Measurements from ENCODE around the gene OBSL1. TPM values are rescaled to one million over a fixed set of nuclear protein-coding genes. Genes with fewer than 3 reads are reported as not detected.

Gene OBSL1
- total and polyA plus RNA-seq, 4 donors: 53.3 to 178 (median 146) TPM

- no peak overlapping the region for H3K27ac ChIP-seq (ENCODE audit: low read depth, low read length)
- no peak for DNase-seq (ENCODE audit: low read depth in 4 of 6, low spot score in 6 of 6)
- H3K27me3 ChIP-seq (ENCODE audit: control insufficient read depth, insufficient read depth, low read length): no peaks in the 10 kb centered on the region
- WGBS (ENCODE audit: insufficient coverage): 83% methylated on average over 3 of the region's 3 CpGs
- no peak overlapping the region for H3K4me3 ChIP-seq (ENCODE audit: low read depth, low read length)
- peaks cover 84% of the 10 kb centered on the region for H3K36me3 ChIP-seq (ENCODE audit: control insufficient read depth, insufficient read depth, low read length)
- H3K9me3 ChIP-seq (ENCODE audit: control insufficient read depth, insufficient read depth, low read length): no peaks in the 10 kb centered on the region
- peaks cover 11% of the 10 kb centered on the region for H3K4me1 ChIP-seq (ENCODE audit: control insufficient read depth, insufficient read depth, low read length)
Observed at GRCh38 chr2:219560893-219561178, 10.5 kb downstream of the OBSL1 start.

- H3K27ac ChIP-seq (ENCODE audit: low read depth, low read length): no peak overlapping the region
- no peak for DNase-seq (ENCODE audit: low read depth in 4 of 6, low spot score in 6 of 6)
- peaks cover 80% of the 10 kb centered on the region for H3K36me3 ChIP-seq (ENCODE audit: control insufficient read depth, insufficient read depth, low read length)
- H3K27me3 ChIP-seq (ENCODE audit: control insufficient read depth, insufficient read depth, low read length): no peaks in the 10 kb centered on the region
- no peaks in the 10 kb centered on the region for H3K9me3 ChIP-seq (ENCODE audit: control insufficient read depth, insufficient read depth, low read length)
- peaks cover 11% of the 10 kb centered on the region for H3K4me1 ChIP-seq (ENCODE audit: control insufficient read depth, insufficient read depth, low read length)
- H3K4me3 ChIP-seq (ENCODE audit: low read depth, low read length): no peak overlapping the region
- WGBS (ENCODE audit: insufficient coverage): 51% methylated on average over 5 of the region's 8 CpGs
Observed at GRCh38 chr2:219560037-219560892, 11.1 kb downstream of the OBSL1 start.

GRCh38 chr2:219559156-219559915, 12.0 kb downstream of the OBSL1 start:
- 94% methylated on average over 13 of the region's 20 CpGs for WGBS (ENCODE audit: insufficient coverage)
- no peak overlapping the region for H3K4me3 ChIP-seq (ENCODE audit: low read depth, low read length)
- DNase-seq (ENCODE audit: low read depth in 4 of 6, low spot score in 6 of 6): no peak
- H3K9me3 ChIP-seq (ENCODE audit: control insufficient read depth, insufficient read depth, low read length): no peaks in the 10 kb centered on the region
- peaks cover 11% of the 10 kb centered on the region for H3K4me1 ChIP-seq (ENCODE audit: control insufficient read depth, insufficient read depth, low read length)
- no peak overlapping the region for H3K27ac ChIP-seq (ENCODE audit: low read depth, low read length)
- H3K27me3 ChIP-seq (ENCODE audit: control insufficient read depth, insufficient read depth, low read length): no peaks in the 10 kb centered on the region
- H3K36me3 ChIP-seq (ENCODE audit: control insufficient read depth, insufficient read depth, low read length): peaks cover 76% of the 10 kb centered on the region

- peaks cover 18% of the 10 kb centered on the region for H3K4me1 ChIP-seq (ENCODE audit: control insufficient read depth, insufficient read depth, low read length)
- no peak for DNase-seq (ENCODE audit: low read depth in 4 of 6, low spot score in 6 of 6)
- H3K27me3 ChIP-seq (ENCODE audit: control insufficient read depth, insufficient read depth, low read length): no peaks in the 10 kb centered on the region
- H3K27ac ChIP-seq (ENCODE audit: low read depth, low read length): no peak overlapping the region
- WGBS (ENCODE audit: insufficient coverage): 91% methylated on average over 20 of the region's 25 CpGs
- H3K9me3 ChIP-seq (ENCODE audit: control insufficient read depth, insufficient read depth, low read length): no peaks in the 10 kb centered on the region
- H3K4me3 ChIP-seq (ENCODE audit: low read depth, low read length): no peak overlapping the region
- peaks cover 71% of the 10 kb centered on the region for H3K36me3 ChIP-seq (ENCODE audit: control insufficient read depth, insufficient read depth, low read length)
Observed at GRCh38 chr2:219557791-219558785, 13.3 kb downstream of the OBSL1 start.

- Histone ChIP-seq H3K4me3 (ENCODE audit: low read depth, low read length) (no peak overlapping the region), H3K36me3 (ENCODE audit: control insufficient read depth, insufficient read depth, low read length) (peaks cover 63% of the 10 kb centered on the region)
- 94% methylated on average over 21 of the region's 21 CpGs for WGBS (ENCODE audit: insufficient coverage)
Observed at GRCh38 chr2:219557320-219557719, 14.0 kb downstream of the OBSL1 start.

GRCh38 chr2:219556413-219556812, 14.9 kb downstream of the OBSL1 start:
- H3K27me3 ChIP-seq (ENCODE audit: control insufficient read depth, insufficient read depth, low read length): peaks cover 1% of the 10 kb centered on the region
- H3K4me3 ChIP-seq (ENCODE audit: low read depth, low read length): no peak overlapping the region
- H3K36me3 ChIP-seq (ENCODE audit: control insufficient read depth, insufficient read depth, low read length): peaks cover 55% of the 10 kb centered on the region
- WGBS (ENCODE audit: insufficient coverage): 92% methylated on average over 19 of the region's 19 CpGs
- peaks cover 33% of the 10 kb centered on the region for H3K4me1 ChIP-seq (ENCODE audit: control insufficient read depth, insufficient read depth, low read length)
- no peak overlapping the region for H3K27ac ChIP-seq (ENCODE audit: low read depth, low read length)
- no peaks in the 10 kb centered on the region for H3K9me3 ChIP-seq (ENCODE audit: control insufficient read depth, insufficient read depth, low read length)
- DNase-seq (ENCODE audit: low read depth in 4 of 6, low spot score in 6 of 6): no peak

More at GRCh38 chr2:219557320-219557719, 14.0 kb downstream of the OBSL1 start:
- Histone ChIP-seq H3K27ac (ENCODE audit: low read depth, low read length) (no peak overlapping the region), H3K9me3 (ENCODE audit: control insufficient read depth, insufficient read depth, low read length) (no peaks in the 10 kb centered on the region), H3K4me1 (ENCODE audit: control insufficient read depth, insufficient read depth, low read length) (peaks cover 25% of the 10 kb centered on the region), H3K27me3 (ENCODE audit: control insufficient read depth, insufficient read depth, low read length) (no peaks in the 10 kb centered on the region)
- DNase-seq (ENCODE audit: low read depth in 4 of 6, low spot score in 6 of 6): no peak

- H3K4me3 ChIP-seq (ENCODE audit: low read depth, low read length): no peak overlapping the region
- peaks cover 3% of the 10 kb centered on the region for H3K27me3 ChIP-seq (ENCODE audit: control insufficient read depth, insufficient read depth, low read length)
- DNase-seq (ENCODE audit: low read depth in 4 of 6, low spot score in 6 of 6): no peak
- H3K27ac ChIP-seq (ENCODE audit: low read depth, low read length): no peak overlapping the region
- H3K9me3 ChIP-seq (ENCODE audit: control insufficient read depth, insufficient read depth, low read length): no peaks in the 10 kb centered on the region
- WGBS (ENCODE audit: insufficient coverage): 96% methylated on average over 12 of the region's 20 CpGs
- H3K36me3 ChIP-seq (ENCODE audit: control insufficient read depth, insufficient read depth, low read length): peaks cover 53% of the 10 kb centered on the region
- peaks cover 33% of the 10 kb centered on the region for H3K4me1 ChIP-seq (ENCODE audit: control insufficient read depth, insufficient read depth, low read length)
Observed at GRCh38 chr2:219555956-219556355, 15.4 kb downstream of the OBSL1 start.

- peaks cover 64% of the 10 kb centered on the region for H3K36me3 ChIP-seq (ENCODE audit: control insufficient read depth, insufficient read depth, low read length)
- WGBS (ENCODE audit: insufficient coverage): 93% methylated on average over 11 of the region's 15 CpGs
- no peak for DNase-seq (ENCODE audit: low read depth in 4 of 6, low spot score in 6 of 6)
- no peaks in the 10 kb centered on the region for H3K9me3 ChIP-seq (ENCODE audit: control insufficient read depth, insufficient read depth, low read length)
- H3K27ac ChIP-seq (ENCODE audit: low read depth, low read length): no peak overlapping the region
- H3K4me1 ChIP-seq (ENCODE audit: control insufficient read depth, insufficient read depth, low read length): peaks cover 38% of the 10 kb centered on the region
- peaks cover 3% of the 10 kb centered on the region for H3K27me3 ChIP-seq (ENCODE audit: control insufficient read depth, insufficient read depth, low read length)
- no peak overlapping the region for H3K4me3 ChIP-seq (ENCODE audit: low read depth, low read length)
Observed at GRCh38 chr2:219554350-219554749, 17.0 kb downstream of the OBSL1 start.

GRCh38 chr2:219553463-219553963, 17.8 kb downstream of the OBSL1 start:
- Histone ChIP-seq H3K4me3 (ENCODE audit: low read depth, low read length) (no peak overlapping the region), H3K27ac (ENCODE audit: low read depth, low read length) (no peak overlapping the region), H3K9me3 (ENCODE audit: control insufficient read depth, insufficient read depth, low read length) (no peaks in the 10 kb centered on the region), H3K27me3 (ENCODE audit: control insufficient read depth, insufficient read depth, low read length) (peaks cover 3% of the 10 kb centered on the region), H3K36me3 (ENCODE audit: control insufficient read depth, insufficient read depth, low read length) (peaks cover 68% of the 10 kb centered on the region), H3K4me1 (ENCODE audit: control insufficient read depth, insufficient read depth, low read length) (peaks cover 38% of the 10 kb centered on the region)
- 78% methylated on average over 12 of the region's 12 CpGs for WGBS (ENCODE audit: insufficient coverage)
- no peak for DNase-seq (ENCODE audit: low read depth in 4 of 6, low spot score in 6 of 6)
